ENCODE measurements around the gene EFEMP1. TPM values are rescaled to one million over a fixed set of nuclear protein-coding genes. Genes with fewer than 3 reads are reported as not detected.

EFEMP1 gene
- total RNA-seq, 1 experiment from 2014 or later, result 24.0 TPM

GRCh38 chr2:55846426-55846825, 77.2 kb downstream of the EFEMP1 start (continued):
- TF ChIP-seq STAT6 (CRISPR knock-in tag; conservative IDR thresholded peaks at IDR 0.05; ENCODE audit: low read depth) (no peak), FOXP4 (CRISPR knock-in tag; IDR thresholded peaks at IDR 0.05) (no peak), AR (CRISPR knock-in tag; IDR thresholded peaks at IDR 0.05) (no peak)

GRCh38 chr2:55844986-55845385, 78.6 kb downstream of the EFEMP1 start:
- no peaks in the 10 kb centered on the region for H3K4me1 Mint-ChIP-seq
- no peaks in the 10 kb centered on the region for H3K27me3 Mint-ChIP-seq (ENCODE audit: low read depth)
- peaks cover 7% of the 10 kb centered on the region for H3K9me3 Mint-ChIP-seq
- no peak overlapping the region for H3K4me3 Mint-ChIP-seq
- no peak overlapping the region for H3K27ac Mint-ChIP-seq
- ATAC-seq (no peak), DNase-seq (ENCODE audit: low spot score) (no peak)
- H3K36me3 Mint-ChIP-seq, result no peaks in the 10 kb centered on the region
- ChIA-PET CTCF (no interaction called here), POLR2A (no interaction called here)
- TF ChIP-seq E2F5 (CRISPR knock-in tag; IDR thresholded peaks at IDR 0.05) (no peak), PREB (CRISPR knock-in tag; IDR thresholded peaks at IDR 0.05; ENCODE audit: borderline replicate concordance) (no peak), ESRRA (CRISPR knock-in tag; IDR thresholded peaks at IDR 0.05; ENCODE audit: borderline replicate concordance) (no peak), IRF1 (CRISPR knock-in tag; IDR thresholded peaks at IDR 0.05) (no peak), SMAD3 (CRISPR knock-in tag; IDR thresholded peaks at IDR 0.05; ENCODE audit: borderline replicate concordance) (no peak), FOXJ3 (CRISPR knock-in tag; IDR thresholded peaks at IDR 0.05; ENCODE audit: borderline replicate concordance) (no peak), ATF2 (CRISPR knock-in tag; IDR thresholded peaks at IDR 0.05; ENCODE audit: borderline replicate concordance, low read depth) (no peak), NFE2L1 (CRISPR knock-in tag; IDR thresholded peaks at IDR 0.05) (no peak), GRHL2 (CRISPR knock-in tag; IDR thresholded peaks at IDR 0.05; ENCODE audit: insufficient replicate concordance, severe bottlenecking) (no peak), ZNF671 (CRISPR knock-in tag; IDR thresholded peaks at IDR 0.05) (no peak), ZNF512 (CRISPR knock-in tag; IDR thresholded peaks at IDR 0.05; ENCODE audit: borderline replicate concordance) (no peak), PRRX2 (CRISPR knock-in tag; IDR thresholded peaks at IDR 0.05) (no peak), USF1 (CRISPR knock-in tag; IDR thresholded peaks at IDR 0.05) (no peak), ETV6 (CRISPR knock-in tag; IDR thresholded peaks at IDR 0.05) (no peak), E2F4 (CRISPR knock-in tag; IDR thresholded peaks at IDR 0.05; ENCODE audit: borderline replicate concordance, low read depth) (no peak)

Data from WTC11 (cell line).